Measurements from ENCODE around the gene RARS2.

Gene RARS2

GRCh38 chr6:87573307-87574024 is 16.3 kb downstream of the RARS2 start:
- DNase-seq, result no peak

- no peak for DNase-seq
Observed at GRCh38 chr6:87572883-87573282, 16.9 kb downstream of the RARS2 start.

GRCh38 chr6:87572021-87572420 is 17.8 kb downstream of the RARS2 start:
- peak; percentile 17 for DNase-seq

GRCh38 chr6:87561017-87561416 is 28.8 kb downstream of the RARS2 start:
- peak; percentile 11 for DNase-seq

GRCh38 chr6:87558446-87558845 is 31.3 kb downstream of the RARS2 start:
- DNase-seq, result peak; percentile 14

- DNase-seq, result no peak
Observed at GRCh38 chr6:87555506-87555905, 34.3 kb downstream of the RARS2 start.

GRCh38 chr6:87553159-87553765 is 36.5 kb downstream of the RARS2 start:
- no peak for DNase-seq

GRCh38 chr6:87551799-87552198 is 38.0 kb downstream of the RARS2 start:
- no peak for DNase-seq

- no peak for DNase-seq
Observed at GRCh38 chr6:87544474-87544735, 45.4 kb downstream of the RARS2 start.

- DNase-seq, result no peak
Observed at GRCh38 chr6:87543696-87544473, 45.9 kb downstream of the RARS2 start.

GRCh38 chr6:87541744-87542143 is 48.0 kb downstream of the RARS2 start:
- no peak for DNase-seq

GRCh38 chr6:87541041-87541440 is 48.7 kb downstream of the RARS2 start:
- DNase-seq, result no peak

GRCh38 chr6:87540539-87540938 is 49.2 kb downstream of the RARS2 start:
- DNase-seq, result no peak

GRCh38 chr6:87539554-87539953 is 50.2 kb downstream of the RARS2 start:
- no peak for DNase-seq

- DNase-seq, result no peak
Observed at GRCh38 chr6:87538510-87539260, 51.1 kb downstream of the RARS2 start.

GRCh38 chr6:87534377-87535047 is 55.3 kb downstream of the RARS2 start:
- DNase-seq, result no peak

GRCh38 chr6:87529221-87529620 is 60.6 kb downstream of the RARS2 start:
- DNase-seq, result no peak

GRCh38 chr6:87522686-87523085 is 67.1 kb downstream of the RARS2 start:
- no peak for DNase-seq

- no peak for DNase-seq
Observed at GRCh38 chr6:87518453-87518852, 71.3 kb downstream of the RARS2 start.

- DNase-seq, result no peak
Observed at GRCh38 chr6:87514831-87515230, 75.0 kb downstream of the RARS2 start.

GRCh38 chr6:87504441-87504840 is 85.3 kb downstream of the RARS2 start:
- DNase-seq, result no peak

GRCh38 chr6:87501809-87502572 is 87.8 kb downstream of the RARS2 start:
- DNase-seq, result no peak
